CD4-positive, alpha-beta T cell (primary cell): ENCODE measurements around the gene APP. TPM values are rescaled to one million over a fixed set of nuclear protein-coding genes. Genes with fewer than 3 reads are reported as not detected.

Experiments
- ATAC-seq: fragments of 200-7000 bp; cut with Tn5 transposase; one replicate; pipeline ENCODE4 v1.10.0; 2022; ENCODE audit warnings: mild to moderate bottlenecking; ENCODE audit not compliant: poor library complexity
- CTCF ChIA-PET: fragments of 350-600 bp; sonication (Branson Sonifier 250); formaldehyde crosslinking; loops from one replicate; lab custom pipeline; 2021; ENCODE audit warnings: antibody characterized with exemption, inconsistent platforms; lab: Charles Lee
- POLR2A ChIA-PET: fragments of 350-600 bp; sonication (Branson Sonifier 250); formaldehyde crosslinking; loops from one replicate; lab custom pipeline; 2021; ENCODE audit warnings: antibody characterized with exemption, inconsistent platforms; lab: Charles Lee
- DNase-seq, 14 experiments: peaks; one replicate each; pipeline ENCODE4 v3.0.0-alpha.2; 2013 to 2020; ENCODE audit warnings: mixed read lengths in 2 of 14
- H3K27ac ChIP-seq, 2 donors: one replicate each; pipeline versions ENCODE4 v1.5.1 to v1.7.0; 2013; ENCODE audit warnings: low read length in 2 of 2, low read depth in 1 of 2, mild to moderate bottlenecking in 1 of 2
- H3K27me3 ChIP-seq, 2 experiments: 1 replicate in 1 of 2; 2 replicates in 1 of 2; pipeline versions ENCODE4 v1.6.1 to v1.7.0; 2013; ENCODE audit warnings: low read length in 2 of 2, control low read depth in 1 of 2, mild to moderate bottlenecking in 1 of 2, moderate library complexity in 1 of 2; ENCODE audit not compliant: insufficient read depth in 2 of 2, control insufficient read depth in 1 of 2
- H3K36me3 ChIP-seq: one replicate; pipeline ENCODE4 v1.6.1; 2013; ENCODE audit warnings: low read length, control low read depth; ENCODE audit not compliant: insufficient read depth
- H3K4me1 ChIP-seq: one replicate; pipeline ENCODE4 v1.6.1; 2013; ENCODE audit warnings: low read length, control low read depth; ENCODE audit not compliant: insufficient read depth
- H3K4me3 ChIP-seq: one replicate; pipeline ENCODE4 v1.5.1; 2013; ENCODE audit warnings: mild to moderate bottlenecking, low read length, moderate library complexity
- H3K9me3 ChIP-seq, 2 experiments: 1 replicate in 1 of 2; 2 replicates in 1 of 2; pipeline versions ENCODE4 v1.6.1 to v1.7.0; 2013; ENCODE audit warnings: low read length in 2 of 2, mild to moderate bottlenecking in 2 of 2, control low read depth in 1 of 2, moderate library complexity in 1 of 2; ENCODE audit not compliant: control insufficient read depth in 1 of 2, insufficient read depth in 1 of 2
- H3K27ac Mint-ChIP-seq: one replicate; pipeline ENCODE4 v1.8.0; 2020; ENCODE audit warnings: mixed read lengths
- H3K27me3 Mint-ChIP-seq: one replicate; pipeline ENCODE4 v1.8.0; 2021; ENCODE audit warnings: mixed read lengths
- H3K36me3 Mint-ChIP-seq: one replicate; pipeline ENCODE4 v1.8.0; 2021; ENCODE audit warnings: low read depth, mixed read lengths
- H3K4me1 Mint-ChIP-seq: one replicate; pipeline ENCODE4 v1.8.0; 2021; ENCODE audit warnings: low read depth, mixed read lengths
- H3K4me3 Mint-ChIP-seq: one replicate; pipeline ENCODE4 v1.8.0; 2020; ENCODE audit warnings: mild to moderate bottlenecking, mixed read lengths
- H3K9me3 Mint-ChIP-seq: one replicate; pipeline ENCODE4 v1.8.0; 2020; ENCODE audit warnings: mixed read lengths
- intact Hi-C, 2 experiments: fragments of 100-400 bp; cut with DNase I in 1 of 2; cut with micrococcal nuclease in 1 of 2; formaldehyde crosslinking; loops; one replicate each; pipeline versions ENCODE4 v1.15.1 to v1.9.0; 2023 to 2025; cut with DNase I, micrococcal nuclease
- total RNA-seq, 174 experiments: library from RNA in 2 of 174; stranded (reverse) in 2 of 174; gene quantifications; one replicate each; pipeline ENCODE4 v1.2.3 and lab custom pipeline; 2021 to 2026
- TF ChIP-seq, protein P1 (sequence below): fragments of 200-600 bp; IDR thresholded peaks from one replicate; pipeline ENCODE4 v1.8.0; 2022; ENCODE audit warnings: antibody characterized with exemption, mild to moderate bottlenecking

APP gene
- total RNA-seq, 2 experiments from 2014 or later: 43.6 to 44.4 TPM

- intact Hi-C loops: loop anchor here (2.0 to 5.0 kb wide), 6 partner anchors 275 to 564 kb away; partner anchors contain the start of genes ATP5PF (in 2 of the 2), GABPA (in 2 of the 2) and MRPL39 (in 1 of the 2)
- peaks cover 23% of the 10 kb centered on the region for H3K4me1 Mint-ChIP-seq
- TF ChIP-seq, protein P1, sequence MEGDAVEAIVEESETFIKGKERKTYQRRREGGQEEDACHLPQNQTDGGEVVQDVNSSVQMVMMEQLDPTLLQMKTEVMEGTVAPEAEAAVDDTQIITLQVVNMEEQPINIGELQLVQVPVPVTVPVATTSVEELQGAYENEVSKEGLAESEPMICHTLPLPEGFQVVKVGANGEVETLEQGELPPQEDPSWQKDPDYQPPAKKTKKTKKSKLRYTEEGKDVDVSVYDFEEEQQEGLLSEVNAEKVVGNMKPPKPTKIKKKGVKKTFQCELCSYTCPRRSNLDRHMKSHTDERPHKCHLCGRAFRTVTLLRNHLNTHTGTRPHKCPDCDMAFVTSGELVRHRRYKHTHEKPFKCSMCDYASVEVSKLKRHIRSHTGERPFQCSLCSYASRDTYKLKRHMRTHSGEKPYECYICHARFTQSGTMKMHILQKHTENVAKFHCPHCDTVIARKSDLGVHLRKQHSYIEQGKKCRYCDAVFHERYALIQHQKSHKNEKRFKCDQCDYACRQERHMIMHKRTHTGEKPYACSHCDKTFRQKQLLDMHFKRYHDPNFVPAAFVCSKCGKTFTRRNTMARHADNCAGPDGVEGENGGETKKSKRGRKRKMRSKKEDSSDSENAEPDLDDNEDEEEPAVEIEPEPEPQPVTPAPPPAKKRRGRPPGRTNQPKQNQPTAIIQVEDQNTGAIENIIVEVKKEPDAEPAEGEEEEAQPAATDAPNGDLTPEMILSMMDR: no peak
These were observed 909 bp upstream of the APP start for GRCh38 chr21:26171258-26172100.

GRCh38 chr21:26169611-26170470 lies 729 bp downstream of the APP start:
- no peaks in the 10 kb centered on the region for H3K27me3 ChIP-seq
- no peaks in the 10 kb centered on the region for H3K9me3 ChIP-seq
- H3K4me1 ChIP-seq: peaks cover 22% of the 10 kb centered on the region
- intact Hi-C loops: loop anchor here (1.0 to 5.0 kb wide), 8 partner anchors 98 to 563 kb away; partner anchors contain the start of genes ATP5PF (in 2 of the 2), GABPA (in 2 of the 2) and MRPL39 (in 1 of the 2)
- ATAC-seq (peak; percentile 26), DNase-seq (peak in 13 of 14 experiments; percentile 7 to 63 (median 28))
- Mint-ChIP-seq H3K27me3 (no peaks in the 10 kb centered on the region), H3K4me3 (peak overlapping the region; percentile 98), H3K36me3 (peaks cover 6% of the 10 kb centered on the region), H3K27ac (peak overlapping the region; percentile 77), H3K9me3 (no peaks in the 10 kb centered on the region), H3K4me1 (peaks cover 23% of the 10 kb centered on the region)
- H3K36me3 ChIP-seq: no peaks in the 10 kb centered on the region
- ChIA-PET POLR2A (interaction anchor here (0.7 to 2.9 kb wide), 8 partner anchors 10 to 435 kb away, joined by 3 to 17 read pairs (median 6); partner anchors contain the start of genes ATP5PF and GABPA), CTCF (interaction anchor here (0.6 to 1.8 kb wide), 16 partner anchors 10 to 562 kb away, joined by 3 to 18 read pairs (median 4); partner anchors contain the start of genes ATP5PF and GABPA)
- TF ChIP-seq, protein P1: no peak
- H3K4me3 ChIP-seq: peak overlapping the region; percentile 83
- H3K27ac ChIP-seq: peak overlapping the region in 1 of 2 donors; percentile 19

More at GRCh38 chr21:26171258-26172100, 909 bp upstream of the APP start:
- ATAC-seq (no peak), DNase-seq (peak in 1 of 14 experiments; percentile 14)
- Histone ChIP-seq H3K27ac (no peak overlapping the region), H3K36me3 (no peaks in the 10 kb centered on the region), H3K27me3 (no peaks in the 10 kb centered on the region), H3K9me3 (no peaks in the 10 kb centered on the region), H3K4me3 (peak overlapping the region; percentile 55), H3K4me1 (peaks cover 22% of the 10 kb centered on the region)
- Mint-ChIP-seq H3K4me3 (peak overlapping the region; percentile 93), H3K27me3 (no peaks in the 10 kb centered on the region), H3K9me3 (no peaks in the 10 kb centered on the region), H3K36me3 (peaks cover 6% of the 10 kb centered on the region), H3K27ac (peak overlapping the region; percentile 62)
- POLR2A ChIA-PET: interaction anchor here (0.7 to 2.9 kb wide), 4 partner anchors 24 to 276 kb away, joined by 3 to 17 read pairs (median 6); no protein-coding TSS in a partner anchor
- CTCF ChIA-PET: interaction anchor here (0.6 to 1.8 kb wide), 15 partner anchors 10 to 636 kb away, joined by 3 to 18 read pairs (median 4); partner anchors contain the start of genes ATP5PF and GABPA
